NCI-H2081 treated with DMSO at 0.1 percent for 48 hours (cell line): ENCODE measurements around the gene SPTBN4.
"Not testable (repeated sequence)": the region's sequence is repeated elsewhere in the genome, so short reads cannot be mapped to it uniquely, and the experiment has no call there.

Experiments
- DNase-seq: peaks from one replicate; lab custom pipeline; 2025; lab: John Stamatoyannopoulos, UW

The SPTBN4 gene

GRCh38 chr19:40466985-40467734 is at the start of gene SPTBN4:
TSS of gene SPTBN4 (plus strand) at chr19:40467001. CDS start at chr19:40472622, 5,621 bp downstream.
- DNase-seq: no peak

GRCh38 chr19:40417643-40417981 is 49.2 kb upstream of the SPTBN4 start:
- DNase-seq: no peak

DNA sequence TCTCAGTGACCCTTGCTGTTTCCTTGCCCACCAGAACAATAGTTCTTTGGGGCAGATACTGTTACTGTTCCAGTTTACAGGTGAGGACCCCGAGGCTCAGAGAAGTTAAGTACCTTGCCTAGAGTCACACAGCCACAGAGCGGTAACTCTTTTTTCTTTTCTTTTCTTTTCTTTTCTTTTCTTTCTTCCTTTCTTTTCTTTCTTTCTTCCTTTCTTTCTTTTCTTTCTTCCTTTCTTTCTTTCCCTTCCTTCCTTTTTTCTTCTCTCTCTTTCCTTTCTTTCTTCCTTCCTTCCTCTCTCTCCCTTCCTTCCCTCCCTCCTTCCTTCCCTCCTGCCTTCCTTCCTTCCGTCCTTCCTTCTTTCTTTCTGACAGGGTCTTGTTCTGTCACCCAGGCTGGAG is 48.8 kb upstream of the SPTBN4 start:
- DNase-seq: no peak

DNA sequence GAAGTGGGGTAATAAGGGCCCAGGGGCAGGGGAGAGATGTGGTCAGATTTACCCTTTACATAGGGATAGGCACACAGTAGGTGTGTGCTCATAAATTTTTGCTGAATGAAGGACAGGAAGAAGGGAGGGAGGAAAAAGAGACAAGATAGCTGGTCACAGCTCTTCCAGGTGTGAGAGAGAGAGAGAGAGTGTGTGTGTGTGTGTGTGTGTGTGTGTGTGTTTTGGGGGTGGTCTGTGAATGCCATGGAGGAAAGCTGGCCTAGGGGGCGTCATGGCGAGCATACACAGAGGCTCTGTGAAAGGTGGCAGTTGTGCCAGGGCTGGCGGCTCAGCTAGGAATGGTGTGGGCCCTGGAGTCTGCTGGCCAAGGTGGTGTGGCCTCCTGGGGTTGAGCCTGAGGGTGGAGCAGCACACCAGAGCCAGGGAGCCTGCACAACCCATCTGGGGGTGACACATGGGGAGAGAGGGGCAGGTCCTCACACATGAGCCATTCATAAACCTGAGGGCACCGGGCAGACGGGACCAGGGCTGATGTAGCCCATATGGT is 47.7 kb upstream of the SPTBN4 start:
- no peak for DNase-seq

DNA sequence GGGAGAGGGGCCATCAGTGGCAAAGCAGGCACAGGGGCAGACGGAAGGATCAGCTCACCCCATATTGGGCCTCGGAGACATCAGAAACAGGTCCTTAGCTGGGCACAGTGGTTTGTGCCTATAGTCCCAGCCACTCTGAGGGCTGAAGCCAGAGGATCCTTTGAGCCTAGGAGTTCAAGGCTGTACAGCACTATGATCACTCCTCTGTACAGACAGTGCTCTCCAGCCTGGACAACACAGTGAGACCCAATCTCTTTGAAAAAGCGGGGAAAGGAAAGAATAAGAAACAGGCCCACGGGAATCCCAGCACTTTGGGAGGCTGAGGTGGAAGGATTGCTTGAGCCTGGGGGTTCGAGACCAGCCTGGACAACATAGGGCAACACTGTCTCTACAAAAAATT is 47.0 kb upstream of the SPTBN4 start:
- no peak for DNase-seq

DNA sequence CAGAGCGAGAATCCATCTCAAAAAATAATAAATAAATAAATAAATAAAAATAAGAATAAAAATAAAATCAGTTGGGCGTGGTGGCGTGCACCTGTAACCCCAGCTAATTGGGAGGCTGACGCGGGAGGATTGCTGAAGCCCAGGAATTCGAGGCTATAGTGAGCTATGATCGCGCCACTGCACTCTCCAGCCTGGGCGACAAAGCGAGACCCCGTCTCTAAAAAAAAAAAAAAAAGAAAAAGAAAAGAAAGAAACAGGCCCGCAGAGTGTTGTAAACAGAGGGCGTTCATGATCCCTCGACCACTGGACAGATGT is 46.4 kb upstream of the SPTBN4 start:
- no peak for DNase-seq

- DNase-seq: no peak
Measured at GRCh38 chr19:40420766-40421765, 45.7 kb upstream of the SPTBN4 start.

DNA sequence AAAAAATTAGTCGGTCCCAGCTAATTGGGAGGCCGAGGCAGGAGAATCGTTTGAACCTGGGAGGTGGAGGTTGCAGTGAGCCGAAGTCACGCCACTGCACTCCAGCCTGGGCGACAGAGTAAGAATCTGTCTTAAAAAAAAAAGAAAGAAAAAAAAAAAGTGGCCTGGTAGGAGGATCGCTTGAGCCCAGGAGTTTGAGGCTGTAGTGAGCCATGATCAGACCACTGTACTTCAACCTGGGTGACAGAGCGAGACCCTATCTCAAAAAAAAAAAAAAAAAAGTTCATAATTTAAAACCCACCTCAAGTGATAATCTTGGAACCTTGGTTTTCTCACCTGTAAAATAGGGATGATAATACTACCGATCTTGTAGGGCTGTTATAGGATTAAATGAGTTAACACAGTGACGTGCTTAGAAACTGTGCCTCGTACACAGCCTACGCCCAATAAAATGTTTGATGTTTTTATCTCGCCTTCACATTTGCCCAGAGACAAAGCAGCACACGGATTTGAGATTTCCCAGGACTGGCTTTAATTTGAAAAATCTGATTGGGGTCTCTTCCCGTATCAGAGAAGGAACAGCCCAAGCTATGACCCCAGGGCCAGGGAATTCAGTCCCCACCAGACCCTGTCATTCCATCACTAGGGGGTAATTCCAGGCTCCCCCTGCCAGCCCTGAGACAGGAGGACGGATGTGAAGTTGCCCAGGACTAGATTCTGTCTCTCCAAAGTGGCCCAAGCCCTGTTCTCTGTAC is 44.6 kb upstream of the SPTBN4 start:
- DNase-seq: no peak

- no peak for DNase-seq
Measured at GRCh38 chr19:40422748-40423566, 43.8 kb upstream of the SPTBN4 start.

GRCh38 chr19:40423938-40424337 is 42.9 kb upstream of the SPTBN4 start:
- no peak for DNase-seq

DNA sequence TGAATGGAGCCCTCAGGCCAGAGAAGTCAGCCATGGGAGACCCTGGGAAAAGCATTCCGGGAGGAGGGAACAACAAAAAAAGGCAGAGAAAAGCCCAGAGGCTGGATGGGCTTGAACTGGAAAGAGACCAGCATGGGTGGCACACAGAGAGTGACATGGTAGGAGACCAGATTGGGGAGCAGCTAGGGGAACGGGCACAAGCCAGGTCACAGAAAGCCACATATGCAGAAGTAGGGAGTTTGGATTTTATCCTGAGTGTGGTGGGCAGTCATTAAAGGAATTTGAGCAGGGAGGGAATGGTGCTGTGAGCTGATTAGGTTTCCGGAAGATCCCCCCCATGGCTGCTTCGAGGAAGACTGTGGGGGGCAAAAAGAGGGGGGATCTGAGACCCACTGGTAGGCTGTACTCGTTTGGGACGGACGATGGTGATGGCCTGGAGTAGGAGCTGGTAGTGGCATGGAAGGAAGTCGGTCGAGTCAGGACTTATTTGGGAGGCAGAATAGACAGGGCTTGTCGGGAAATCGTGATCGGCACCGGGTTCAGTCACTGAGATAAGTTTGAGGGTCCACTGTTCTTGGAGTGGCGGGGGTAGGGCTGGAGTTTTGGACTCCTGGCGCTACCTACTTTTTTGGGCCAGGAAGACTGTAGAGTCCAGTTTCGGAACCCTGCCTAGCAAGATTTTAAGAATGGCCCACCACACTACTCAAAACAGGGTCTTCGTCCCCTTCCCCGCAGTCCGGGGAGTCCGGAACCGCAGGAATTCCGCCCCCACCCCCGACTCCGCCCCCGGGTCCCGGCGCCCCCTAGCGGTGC is 42.0 kb upstream of the SPTBN4 start:
- no peak for DNase-seq

- DNase-seq: peak; percentile 96
Measured at GRCh38 chr19:40425450-40426287, 41.1 kb upstream of the SPTBN4 start, which contains the start of gene SERTAD1. TSS of gene SERTAD1 (minus strand) at chr19:40425992. CDS start at chr19:40423546, 2,446 bp downstream.

DNA sequence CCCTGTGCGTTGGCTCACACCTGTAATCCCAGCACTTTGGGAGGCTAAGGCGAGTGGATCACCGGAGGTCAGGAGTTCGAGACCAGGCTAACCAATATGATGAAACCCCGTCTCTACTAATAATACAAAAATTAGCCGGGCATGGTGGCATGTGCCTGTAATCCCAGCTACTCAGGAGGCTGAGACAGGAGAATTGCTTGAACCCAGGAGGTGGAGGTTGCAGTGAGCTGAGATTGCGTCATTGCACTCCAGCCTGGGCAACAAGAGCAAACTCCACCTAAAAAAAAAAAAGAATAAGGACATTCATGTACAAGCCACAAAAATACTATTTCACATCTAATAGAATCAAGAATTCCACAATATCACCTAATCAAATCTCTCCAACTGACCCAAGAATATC is 38.6 kb upstream of the SPTBN4 start:
- DNase-seq: not testable (repeated sequence)

DNA sequence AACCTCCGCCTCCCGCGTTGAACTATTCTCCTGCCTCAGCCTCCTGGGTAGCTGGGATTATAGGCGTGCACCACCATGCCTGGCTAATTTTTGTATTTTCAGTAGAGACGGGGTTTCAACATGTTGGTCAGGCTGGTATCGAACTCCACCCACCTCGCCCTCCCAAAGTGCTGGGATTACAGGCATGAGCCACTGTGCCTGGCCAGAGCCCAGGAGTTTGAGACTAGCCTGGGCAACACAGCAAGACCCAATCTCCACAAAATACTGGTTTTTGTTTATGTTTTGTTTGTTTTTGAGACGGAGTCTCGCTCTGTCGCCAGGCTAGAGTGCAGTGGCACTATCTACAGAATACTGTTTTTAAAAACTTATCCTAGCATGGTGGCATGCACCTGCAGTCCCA is 36.6 kb upstream of the SPTBN4 start:
- DNase-seq: not testable (repeated sequence)

- no peak for DNase-seq
Measured at GRCh38 chr19:40431698-40432097, 35.1 kb upstream of the SPTBN4 start.

DNA sequence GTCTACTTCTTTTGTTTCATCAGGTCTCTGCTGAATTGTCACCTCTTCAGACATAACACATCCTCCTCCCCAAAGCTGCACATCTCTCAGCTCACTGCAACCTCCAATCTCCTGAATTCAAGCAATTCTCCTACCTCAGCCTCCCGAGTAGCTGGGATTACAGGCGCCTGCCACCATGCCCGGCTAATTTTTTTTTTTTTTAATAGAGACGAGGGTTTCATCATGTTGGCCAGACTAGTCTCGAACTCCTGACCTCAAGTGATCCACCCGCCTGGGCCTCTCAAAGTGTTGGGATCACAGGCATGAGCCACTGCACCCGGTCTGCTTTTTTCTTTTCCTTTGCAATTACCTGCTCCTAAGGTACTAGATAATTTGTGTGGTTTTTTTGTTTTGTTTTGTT is 34.0 kb upstream of the SPTBN4 start:
- not testable (repeated sequence) for DNase-seq

- DNase-seq: no peak
Measured at GRCh38 chr19:40433391-40434216, 33.2 kb upstream of the SPTBN4 start.

DNA sequence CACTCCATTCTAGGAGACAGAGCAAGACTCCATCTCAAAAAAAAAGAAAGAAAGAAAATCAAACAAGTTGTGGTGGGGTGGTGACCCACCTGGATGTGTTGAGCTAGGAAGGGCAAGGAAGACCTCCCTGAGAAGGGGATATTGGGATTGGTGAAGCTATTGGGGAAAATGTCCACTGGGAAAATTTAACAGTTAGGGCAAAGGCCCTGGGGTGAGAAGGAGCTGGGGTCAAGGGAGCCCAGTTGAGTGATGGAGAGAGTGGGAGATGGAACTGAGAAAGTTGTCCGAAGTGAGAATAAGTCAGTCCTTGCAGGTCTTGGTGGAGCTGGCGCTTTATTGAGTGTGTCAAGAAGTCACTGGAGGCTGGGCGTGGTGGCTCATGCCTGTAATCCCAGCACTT is 28.5 kb upstream of the SPTBN4 start:
- DNase-seq: no peak
